GM12874 (cell line): Measurements from ENCODE around the gene YTHDC1.

Experiments used
- TF ChIP-seq, protein P1 (sequence below): IDR thresholded peaks from 2 replicates; pipeline ENCODE4 v1.5.1; 2011; ENCODE audit warnings: low read depth, mild to moderate bottlenecking, control low read depth, low read length, moderate library complexity; ENCODE audit not compliant: insufficient read depth

Gene YTHDC1

DNA sequence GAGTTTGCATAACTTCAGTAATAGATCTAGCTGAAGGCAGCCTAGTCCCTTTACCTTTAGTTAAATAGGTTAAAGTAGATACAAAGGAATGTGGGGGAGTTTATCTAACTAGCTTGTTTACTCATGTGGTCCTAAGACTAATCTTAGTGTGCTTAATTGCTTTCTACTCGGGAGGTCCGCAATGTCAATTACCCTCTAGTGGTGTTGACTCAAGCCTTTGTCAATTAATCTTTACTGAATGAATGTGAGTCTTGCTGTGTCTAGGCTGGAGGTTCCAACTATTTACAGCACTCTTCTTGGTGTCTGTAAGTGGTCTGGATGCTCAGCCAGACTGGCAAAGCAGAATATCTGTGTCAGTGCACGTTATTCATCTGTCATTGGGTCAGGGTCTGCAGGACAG lies 17.9 kb upstream of the YTHDC1 start:
- TF ChIP-seq, protein P1, sequence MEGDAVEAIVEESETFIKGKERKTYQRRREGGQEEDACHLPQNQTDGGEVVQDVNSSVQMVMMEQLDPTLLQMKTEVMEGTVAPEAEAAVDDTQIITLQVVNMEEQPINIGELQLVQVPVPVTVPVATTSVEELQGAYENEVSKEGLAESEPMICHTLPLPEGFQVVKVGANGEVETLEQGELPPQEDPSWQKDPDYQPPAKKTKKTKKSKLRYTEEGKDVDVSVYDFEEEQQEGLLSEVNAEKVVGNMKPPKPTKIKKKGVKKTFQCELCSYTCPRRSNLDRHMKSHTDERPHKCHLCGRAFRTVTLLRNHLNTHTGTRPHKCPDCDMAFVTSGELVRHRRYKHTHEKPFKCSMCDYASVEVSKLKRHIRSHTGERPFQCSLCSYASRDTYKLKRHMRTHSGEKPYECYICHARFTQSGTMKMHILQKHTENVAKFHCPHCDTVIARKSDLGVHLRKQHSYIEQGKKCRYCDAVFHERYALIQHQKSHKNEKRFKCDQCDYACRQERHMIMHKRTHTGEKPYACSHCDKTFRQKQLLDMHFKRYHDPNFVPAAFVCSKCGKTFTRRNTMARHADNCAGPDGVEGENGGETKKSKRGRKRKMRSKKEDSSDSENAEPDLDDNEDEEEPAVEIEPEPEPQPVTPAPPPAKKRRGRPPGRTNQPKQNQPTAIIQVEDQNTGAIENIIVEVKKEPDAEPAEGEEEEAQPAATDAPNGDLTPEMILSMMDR: no peak

DNA sequence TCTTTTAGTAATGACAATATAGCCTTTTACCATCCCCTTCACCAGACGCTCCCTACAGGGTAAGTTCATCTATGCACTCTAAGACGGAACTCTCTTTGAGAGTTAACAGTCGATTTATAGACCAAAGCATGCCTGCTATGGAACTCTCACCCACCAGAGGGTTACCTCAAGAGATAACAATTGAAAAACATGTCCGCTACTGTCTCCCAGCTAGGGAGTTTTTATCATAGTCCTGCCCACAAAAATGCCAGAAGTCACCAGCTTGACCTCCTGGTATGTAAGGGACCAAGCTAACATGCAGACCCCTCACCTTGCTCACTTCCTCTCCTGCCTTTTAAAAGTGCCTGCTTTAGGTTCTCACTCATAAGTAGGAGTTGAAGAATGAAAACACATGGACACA lies 16.7 kb upstream of the YTHDC1 start:
- TF ChIP-seq, protein P1: no peak

DNA sequence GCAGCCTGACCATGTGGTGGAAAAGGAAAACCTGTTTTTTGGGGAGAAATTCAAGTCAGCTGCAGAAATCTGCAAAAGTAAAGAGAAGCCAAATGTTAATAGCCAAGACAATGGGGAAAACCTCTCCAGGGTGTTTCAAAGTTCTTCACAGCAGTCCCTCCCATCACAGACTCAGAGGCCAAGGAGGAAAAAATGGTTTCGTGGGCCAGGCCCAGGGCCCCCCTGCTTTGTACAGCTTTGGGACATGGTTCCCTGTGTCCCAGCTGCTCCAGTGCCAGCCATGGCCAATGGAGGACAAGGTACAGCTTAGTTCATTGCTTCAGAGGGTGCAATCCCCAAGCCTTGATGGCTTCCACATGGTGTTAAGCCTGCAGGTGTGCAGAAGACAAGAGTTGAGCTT lies 15.2 kb upstream of the YTHDC1 start:
- TF ChIP-seq, protein P1: no peak

DNA sequence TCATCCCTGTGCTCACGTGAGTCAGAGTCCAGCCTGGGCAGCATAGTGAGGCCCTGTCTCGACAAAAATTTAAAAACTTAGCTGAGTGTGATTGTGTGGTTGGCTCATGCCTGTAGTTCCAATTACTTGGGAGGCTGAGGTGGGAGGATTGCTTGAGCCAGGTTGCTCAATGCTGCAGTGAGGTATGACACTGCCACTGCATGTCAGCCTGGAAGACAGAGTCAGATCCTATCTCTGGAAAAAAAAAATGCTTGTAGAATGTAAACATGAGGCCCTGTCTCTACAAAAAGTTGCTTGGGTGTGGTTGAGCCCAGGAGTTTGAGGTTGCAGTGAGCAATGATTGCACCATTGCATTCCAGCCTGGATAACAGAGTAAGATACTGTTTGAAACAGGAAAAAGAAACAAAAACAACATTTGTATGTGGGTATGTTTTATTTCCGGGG lies 11.3 kb upstream of the YTHDC1 start:
- TF ChIP-seq, protein P1: no peak

DNA sequence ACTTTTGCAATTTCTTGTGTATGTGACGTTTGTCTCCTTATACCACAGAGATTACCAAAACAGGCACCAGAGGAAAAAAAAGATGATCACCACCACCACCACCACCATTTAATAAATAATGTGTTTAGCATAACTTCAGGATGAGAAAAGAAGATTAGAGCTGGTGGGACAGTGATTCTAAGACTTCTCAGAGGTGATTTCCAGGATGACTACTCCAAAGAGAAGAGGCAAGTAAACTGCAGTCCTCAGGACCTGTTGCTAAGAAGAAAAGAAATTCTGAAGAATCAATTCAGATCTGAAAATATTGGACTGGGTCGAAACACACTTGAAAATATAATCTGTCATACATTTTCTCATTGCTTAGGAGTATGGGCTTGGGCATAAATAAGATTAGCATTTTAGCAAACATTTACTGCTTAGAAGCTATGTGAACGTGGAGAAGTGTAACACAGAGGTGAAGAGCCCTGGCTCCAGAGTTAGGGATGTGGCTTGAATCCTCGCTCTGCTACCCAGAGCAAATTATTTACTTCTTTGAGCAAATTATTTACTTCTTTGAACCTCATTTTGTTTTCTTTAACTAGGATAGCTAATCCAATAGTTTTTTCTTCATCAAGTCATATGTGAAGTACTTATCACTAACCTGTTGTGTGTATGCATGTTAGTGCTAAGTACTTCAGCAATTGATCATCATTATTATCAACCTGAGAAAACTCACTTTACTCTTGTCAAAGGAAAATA lies 10.5 kb upstream of the YTHDC1 start:
- TF ChIP-seq, protein P1: no peak

DNA sequence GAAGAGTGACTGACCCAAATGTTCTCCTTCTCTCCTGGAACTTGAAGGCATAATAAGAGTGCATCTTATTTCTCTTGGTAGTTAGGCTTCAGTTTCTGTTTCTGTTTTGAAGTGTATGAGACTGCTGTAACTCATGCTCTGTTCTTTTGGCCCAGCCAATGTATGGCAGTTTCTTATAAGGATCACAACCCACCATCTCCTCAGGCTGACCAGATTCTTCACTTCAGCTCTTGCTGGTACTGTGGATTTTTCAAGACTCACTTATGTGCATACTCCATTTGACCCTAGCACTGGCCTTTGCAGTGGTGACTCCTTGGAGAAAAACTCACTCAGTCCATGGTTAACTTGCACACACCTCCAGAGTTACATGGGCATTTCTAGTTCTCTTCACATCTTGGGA lies 9.6 kb upstream of the YTHDC1 start:
- TF ChIP-seq, protein P1: no peak

DNA sequence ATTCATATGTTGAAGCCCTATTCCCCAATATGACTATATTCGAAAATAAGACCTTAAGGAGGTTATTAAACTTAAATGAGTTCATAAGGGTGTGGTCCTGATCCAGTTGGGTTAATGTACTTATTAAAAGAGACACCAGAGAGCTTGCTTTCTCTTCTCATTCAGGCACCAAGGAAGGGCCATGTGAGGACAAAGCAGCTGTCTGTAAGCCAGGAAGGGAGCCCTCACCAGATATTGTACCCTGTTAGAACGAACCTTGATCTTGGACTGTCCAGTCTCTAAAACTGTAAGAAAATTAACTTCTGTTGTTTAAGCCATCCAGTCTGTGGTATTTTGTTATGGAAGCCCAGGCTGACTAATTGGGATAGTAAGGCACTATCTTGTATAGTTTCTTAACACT lies 9.1 kb upstream of the YTHDC1 start:
- TF ChIP-seq, protein P1: no peak

DNA sequence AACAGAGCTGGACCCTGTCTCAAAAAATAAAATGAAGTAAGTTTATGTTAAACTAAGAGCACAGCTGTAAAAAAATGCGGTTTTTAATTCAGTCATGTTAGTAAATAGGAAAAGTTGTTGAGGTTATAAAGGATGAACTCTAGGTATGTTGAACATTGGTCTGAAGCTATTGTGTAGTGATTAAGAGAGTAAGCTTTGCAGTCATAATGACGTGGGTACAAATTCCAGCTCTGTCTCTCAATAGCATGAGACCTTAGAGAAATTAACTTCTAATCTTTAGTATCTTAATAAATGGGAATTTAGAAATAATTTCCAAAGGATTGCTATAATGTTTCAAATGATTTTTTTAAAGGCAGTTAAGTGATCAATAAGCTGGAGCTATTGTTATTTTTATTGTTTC lies 2.9 kb upstream of the YTHDC1 start:
- TF ChIP-seq, protein P1: no peak
